Measurements from ENCODE around the gene ARHGAP18.
A peak's percentile ranks its signal among the peaks of the same experiment; 100 is the strongest.

Gene ARHGAP18

GRCh38 chr6:129601323-129601722, 108.7 kb downstream of the ARHGAP18 start:
- no peak overlapping the region for H3K4me3 ChIP-seq (ENCODE audit: low read depth, low read length)
- no peak for DNase-seq (ENCODE audit: low read depth)
- TF ChIP-seq CTCF (IDR thresholded peaks at IDR 0.05; ENCODE audit: low read depth, low read length, missing control alignments): no peak

DNA sequence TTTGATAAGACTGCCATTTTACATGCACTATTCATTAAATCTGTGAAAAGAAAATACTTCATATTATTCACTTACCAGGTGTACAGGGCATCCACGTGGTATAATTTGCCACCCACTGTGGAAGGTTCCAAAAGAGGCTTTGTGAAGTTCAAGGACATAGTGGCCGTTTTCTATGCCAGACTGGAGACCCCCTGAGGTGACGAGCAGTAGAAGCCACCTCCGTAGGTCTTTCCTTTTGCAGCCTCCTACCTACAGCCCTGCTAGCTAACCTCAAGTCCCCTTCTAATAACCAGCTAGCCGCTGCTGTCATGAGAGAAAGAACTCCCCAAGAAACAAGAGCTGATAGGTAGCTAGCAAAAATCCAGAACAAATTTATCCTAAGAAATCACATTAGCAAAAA, 110.5 kb downstream of the ARHGAP18 start:
- no peak for TF ChIP-seq CTCF (IDR thresholded peaks at IDR 0.05; ENCODE audit: low read depth, low read length, missing control alignments)
- no peak overlapping the region for H3K4me3 ChIP-seq (ENCODE audit: low read depth, low read length)
- DNase-seq (ENCODE audit: low read depth): no peak

- TF ChIP-seq CTCF (IDR thresholded peaks at IDR 0.05; ENCODE audit: low read depth, low read length, missing control alignments): peak; percentile 58
- peak; percentile 60 for DNase-seq (ENCODE audit: low read depth)
- H3K4me3 ChIP-seq (ENCODE audit: low read depth, low read length): no peak overlapping the region
These were observed 111.5 kb downstream of the ARHGAP18 start for GRCh38 chr6:129598244-129599187.

- DNase-seq (ENCODE audit: low read depth): no peak
- TF ChIP-seq CTCF (IDR thresholded peaks at IDR 0.05; ENCODE audit: low read depth, low read length, missing control alignments): no peak
- H3K4me3 ChIP-seq (ENCODE audit: low read depth, low read length): no peak overlapping the region
These were observed 112.8 kb downstream of the ARHGAP18 start for GRCh38 chr6:129597023-129597713.

DNA sequence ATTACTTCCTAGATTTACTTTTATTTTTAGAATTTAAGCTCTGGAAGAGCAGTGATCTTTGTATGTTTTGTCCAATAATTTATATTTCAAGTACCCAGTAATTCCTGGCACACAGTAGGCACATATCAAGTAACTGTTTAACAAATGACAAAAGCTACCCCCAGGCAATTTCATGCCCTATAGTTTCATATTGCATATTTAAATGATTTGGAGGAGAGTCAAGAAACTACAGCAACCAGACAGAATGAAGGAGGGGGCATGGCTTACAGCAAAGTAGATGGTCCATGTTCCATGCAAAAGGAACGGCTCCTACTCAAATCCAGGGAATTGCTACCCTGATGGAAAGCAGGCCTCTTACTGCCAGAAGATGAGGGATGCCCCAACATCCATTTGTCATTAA, 113.5 kb downstream of the ARHGAP18 start:
- no peak overlapping the region for H3K4me3 ChIP-seq (ENCODE audit: low read depth, low read length)
- TF ChIP-seq CTCF (IDR thresholded peaks at IDR 0.05; ENCODE audit: low read depth, low read length, missing control alignments): no peak
- DNase-seq (ENCODE audit: low read depth): no peak

- DNase-seq (ENCODE audit: low read depth): no peak
- H3K4me3 ChIP-seq (ENCODE audit: low read depth, low read length): no peak overlapping the region
- no peak for TF ChIP-seq CTCF (IDR thresholded peaks at IDR 0.05; ENCODE audit: low read depth, low read length, missing control alignments)
These were observed 116.8 kb downstream of the ARHGAP18 start for GRCh38 chr6:129593233-129593564.
